Measurements from ENCODE around the gene DIABLO.

The DIABLO gene

DNA sequence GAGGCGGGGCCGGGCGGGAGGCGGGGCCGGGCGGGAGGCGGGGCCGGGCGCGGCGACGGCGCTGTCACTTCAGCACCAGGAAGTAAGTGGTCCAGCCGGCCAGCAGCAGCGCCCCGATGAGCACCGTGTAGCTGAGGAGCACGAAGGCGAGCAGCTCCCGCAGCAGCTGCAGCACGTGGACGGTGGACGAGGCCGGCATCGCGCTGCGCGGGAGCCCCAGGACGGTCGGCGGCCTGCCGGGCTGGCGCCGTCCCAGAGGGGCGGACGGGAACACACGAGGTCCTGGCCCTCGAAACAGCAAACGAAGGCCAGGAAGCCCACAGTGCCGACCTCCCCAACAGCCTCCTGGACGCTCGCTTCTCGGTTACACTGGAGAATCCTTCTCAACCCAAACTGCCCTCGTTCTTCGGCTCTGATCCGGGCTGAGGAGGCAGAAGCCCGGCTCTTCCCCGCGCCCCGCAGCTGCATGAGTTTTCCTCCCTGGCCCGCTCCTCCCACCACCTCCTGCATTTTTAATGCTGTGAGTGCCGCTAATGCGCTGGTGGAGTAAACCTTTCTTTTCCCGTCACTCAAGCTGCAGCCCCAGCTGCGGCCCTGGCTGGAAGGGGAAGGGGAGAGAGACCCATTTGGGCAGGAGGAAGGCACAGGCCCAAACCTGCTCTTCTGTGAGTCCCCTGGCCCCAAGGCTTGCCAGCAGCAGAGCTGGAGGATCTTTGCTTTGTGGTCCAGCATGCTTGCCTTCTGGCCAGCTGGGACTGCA lies 694 bp upstream of the DIABLO start:
- H3K4me1 ChIP-seq (ENCODE audit: control extremely low read depth in 1 of 4, control insufficient read depth in 4 of 4, insufficient read depth in 4 of 4, low read length in 3 of 4) = peaks cover 0 to 29% (median 21%) of the 10 kb centered on the region in 4 experiments
- no peaks in the 10 kb centered on the region for H3K9me3 ChIP-seq (ENCODE audit: control extremely low read depth in 1 of 5, control insufficient read depth in 4 of 5, insufficient read depth in 2 of 5, low read depth in 1 of 5, low read length in 4 of 5)
- no peak for DNase-seq
- peak overlapping the region in 6 of 7 experiments; percentile 23 to 78 (median 60) for H3K4me3 ChIP-seq (ENCODE audit: control insufficient read depth in 1 of 7, extremely low read depth in 1 of 7, insufficient read depth in 4 of 7, low read depth in 2 of 7, low read length in 6 of 7)
- H3K36me3 ChIP-seq (ENCODE audit: control insufficient read depth in 4 of 4, insufficient read depth in 4 of 4, low read length in 3 of 4) = peaks cover 10 to 40% (median 29%) of the 10 kb centered on the region in 4 experiments
- ChIA-PET CTCF (interaction anchor here (1.1 to 1.4 kb wide), 2 partner anchors 11 to 26 kb away, joined by 3 to 4 read pairs; no protein-coding TSS in a partner anchor), POLR2A (interaction anchor here (0.8 to 1.1 kb wide), 5 partner anchors 10 to 94 kb away, joined by 3 to 4 read pairs (median 3); partner anchors contain the start of gene VPS33A)
- no peaks in the 10 kb centered on the region for H3K27me3 ChIP-seq (replicated peaks in 2 of 5; ENCODE audit: control insufficient read depth in 4 of 5, insufficient read depth in 5 of 5, low read length in 4 of 5)
- 5% methylated on average over 54 of the region's 55 CpGs for WGBS (ENCODE audit: insufficient coverage)
- no peak overlapping the region for H3K27ac ChIP-seq (ENCODE audit: insufficient read depth in 1 of 2, low read depth in 1 of 2, low read length in 2 of 2, poor library complexity in 1 of 2, severe bottlenecking in 2 of 2)

DNA sequence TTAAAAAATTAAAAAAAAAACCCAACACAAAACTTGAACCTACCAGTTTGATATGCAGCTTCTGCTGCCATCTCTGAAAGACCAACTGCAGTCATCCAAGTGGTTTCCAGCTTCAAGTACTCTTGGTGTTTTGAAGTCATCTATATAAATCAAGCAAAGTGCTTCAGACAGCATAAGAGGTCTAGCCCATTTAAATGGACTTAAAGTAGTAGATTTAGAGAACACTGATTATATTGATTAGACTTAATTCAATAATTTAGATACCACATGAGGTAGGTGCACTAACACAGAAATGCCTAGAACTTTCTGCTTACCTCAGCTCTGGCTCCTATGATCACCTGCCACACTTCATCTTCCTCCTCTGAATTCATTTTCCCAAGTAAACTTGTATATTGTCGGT lies 9.4 kb downstream of the DIABLO start:
- no peaks in the 10 kb centered on the region for H3K4me1 ChIP-seq (ENCODE audit: control extremely low read depth in 1 of 4, control insufficient read depth in 4 of 4, insufficient read depth in 4 of 4, low read length in 3 of 4)
- no CpG with 5 or more reads among the region's 1 CpG for WGBS (ENCODE audit: insufficient coverage)
- H3K4me3 ChIP-seq (ENCODE audit: control insufficient read depth in 1 of 7, extremely low read depth in 1 of 7, insufficient read depth in 4 of 7, low read depth in 2 of 7, low read length in 6 of 7) = no peak overlapping the region
- no peaks in the 10 kb centered on the region for H3K9me3 ChIP-seq (ENCODE audit: control extremely low read depth in 1 of 5, control insufficient read depth in 4 of 5, insufficient read depth in 2 of 5, low read depth in 1 of 5, low read length in 4 of 5)
- CTCF ChIA-PET = interaction anchor here (0.8 to 1.2 kb wide), 2 partner anchors 11 to 24 kb away, joined by 3 to 4 read pairs; no protein-coding TSS in a partner anchor
- H3K27ac ChIP-seq (ENCODE audit: insufficient read depth in 1 of 2, low read depth in 1 of 2, low read length in 2 of 2, poor library complexity in 1 of 2, severe bottlenecking in 2 of 2) = no peak overlapping the region
- peaks cover 29 to 81% (median 58%) of the 10 kb centered on the region in 4 experiments for H3K36me3 ChIP-seq (ENCODE audit: control insufficient read depth in 4 of 4, insufficient read depth in 4 of 4, low read length in 3 of 4)
- no peak for DNase-seq
- H3K27me3 ChIP-seq (replicated peaks in 2 of 5; ENCODE audit: control insufficient read depth in 4 of 5, insufficient read depth in 5 of 5, low read length in 4 of 5) = no peaks in the 10 kb centered on the region
- POLR2A ChIA-PET = interaction anchor here (0.5 to 1.0 kb wide), 2 partner anchors 15 to 173 kb away, joined by 3 read pairs; no protein-coding TSS in a partner anchor

GRCh38 chr12:122215771-122216170 lies 10.1 kb downstream of the DIABLO start:
- Histone ChIP-seq H3K27me3 (replicated peaks in 2 of 5; ENCODE audit: control insufficient read depth in 4 of 5, insufficient read depth in 5 of 5, low read length in 4 of 5) (no peaks in the 10 kb centered on the region), H3K36me3 (ENCODE audit: control insufficient read depth in 4 of 4, insufficient read depth in 4 of 4, low read length in 3 of 4) (peaks cover 29 to 80% (median 59%) of the 10 kb centered on the region in 4 experiments), H3K27ac (ENCODE audit: insufficient read depth in 1 of 2, low read depth in 1 of 2, low read length in 2 of 2, poor library complexity in 1 of 2, severe bottlenecking in 2 of 2) (no peak overlapping the region), H3K4me3 (ENCODE audit: control insufficient read depth in 1 of 7, extremely low read depth in 1 of 7, insufficient read depth in 4 of 7, low read depth in 2 of 7, low read length in 6 of 7) (no peak overlapping the region), H3K9me3 (ENCODE audit: control extremely low read depth in 1 of 5, control insufficient read depth in 4 of 5, insufficient read depth in 2 of 5, low read depth in 1 of 5, low read length in 4 of 5) (no peaks in the 10 kb centered on the region), H3K4me1 (ENCODE audit: control extremely low read depth in 1 of 4, control insufficient read depth in 4 of 4, insufficient read depth in 4 of 4, low read length in 3 of 4) (no peaks in the 10 kb centered on the region)
- ChIA-PET CTCF (interaction anchor here (0.6 to 1.2 kb wide), 4 partner anchors 8 to 29 kb away, joined by 3 to 4 read pairs (median 4); no protein-coding TSS in a partner anchor), POLR2A (no interaction called here)
- no peak for DNase-seq
- 89% methylated on average over 3 of the region's 5 CpGs for WGBS (ENCODE audit: insufficient coverage)

DNA sequence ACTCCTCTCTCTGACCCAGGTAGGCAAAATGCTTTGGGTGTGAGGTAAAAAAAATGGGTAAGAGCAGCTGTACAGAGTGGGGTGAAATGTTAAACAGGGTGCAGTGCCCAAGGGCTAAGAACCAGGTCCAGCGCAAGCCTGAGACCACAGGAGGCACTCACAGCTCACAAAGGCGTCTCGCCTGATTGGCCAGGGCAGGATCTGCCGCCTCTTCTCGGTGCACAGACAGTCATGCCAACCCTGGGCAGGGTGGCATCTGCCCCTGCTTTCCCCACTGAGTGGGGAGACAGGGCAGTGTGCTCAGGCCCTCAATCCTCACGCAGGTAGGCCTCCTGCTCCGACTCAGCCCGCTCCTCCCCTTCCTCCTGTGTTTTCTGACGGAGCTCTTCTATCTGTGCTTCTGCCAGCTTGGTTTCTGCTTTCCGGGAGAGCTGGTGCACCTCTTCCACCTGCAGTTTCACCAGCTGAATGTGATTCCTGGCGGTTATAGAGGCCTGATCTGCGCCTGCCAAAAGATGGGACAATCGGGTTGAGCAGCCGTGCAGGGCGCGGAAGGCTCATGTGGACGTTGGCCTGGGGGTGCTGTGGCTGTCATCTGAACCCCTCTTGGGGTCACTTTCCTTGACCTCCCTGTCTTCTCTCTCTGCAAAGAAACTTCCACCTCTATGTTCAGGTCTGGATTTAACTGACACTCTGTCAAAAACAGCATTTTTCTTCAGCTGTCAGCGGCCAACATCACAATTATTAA lies 17.6 kb downstream of the DIABLO start:
- peaks cover 0 to 19% (median 11%) of the 10 kb centered on the region in 4 experiments for H3K4me1 ChIP-seq (ENCODE audit: control extremely low read depth in 1 of 4, control insufficient read depth in 4 of 4, insufficient read depth in 4 of 4, low read length in 3 of 4)
- peaks cover 0 to 31% (median 8%) of the 10 kb centered on the region in 5 experiments for H3K27me3 ChIP-seq (replicated peaks in 2 of 5; ENCODE audit: control insufficient read depth in 4 of 5, insufficient read depth in 5 of 5, low read length in 4 of 5)
- ChIA-PET CTCF (interaction anchor here (0.5 to 3.9 kb wide), 4 partner anchors 13 to 221 kb away, joined by 3 to 15 read pairs (median 3); no protein-coding TSS in a partner anchor), POLR2A (no interaction called here)
- peaks cover 11 to 53% (median 42%) of the 10 kb centered on the region in 4 experiments for H3K36me3 ChIP-seq (ENCODE audit: control insufficient read depth in 4 of 4, insufficient read depth in 4 of 4, low read length in 3 of 4)
- no peak for DNase-seq
- H3K4me3 ChIP-seq (ENCODE audit: control insufficient read depth in 1 of 7, extremely low read depth in 1 of 7, insufficient read depth in 4 of 7, low read depth in 2 of 7, low read length in 6 of 7) = no peak overlapping the region
- no peaks in the 10 kb centered on the region for H3K9me3 ChIP-seq (ENCODE audit: control extremely low read depth in 1 of 5, control insufficient read depth in 4 of 5, insufficient read depth in 2 of 5, low read depth in 1 of 5, low read length in 4 of 5)
- H3K27ac ChIP-seq (ENCODE audit: insufficient read depth in 1 of 2, low read depth in 1 of 2, low read length in 2 of 2, poor library complexity in 1 of 2, severe bottlenecking in 2 of 2) = no peak overlapping the region
- 95% methylated on average over 15 of the region's 18 CpGs for whole genome bisulfite sequencing (ENCODE audit: insufficient coverage)

DNA sequence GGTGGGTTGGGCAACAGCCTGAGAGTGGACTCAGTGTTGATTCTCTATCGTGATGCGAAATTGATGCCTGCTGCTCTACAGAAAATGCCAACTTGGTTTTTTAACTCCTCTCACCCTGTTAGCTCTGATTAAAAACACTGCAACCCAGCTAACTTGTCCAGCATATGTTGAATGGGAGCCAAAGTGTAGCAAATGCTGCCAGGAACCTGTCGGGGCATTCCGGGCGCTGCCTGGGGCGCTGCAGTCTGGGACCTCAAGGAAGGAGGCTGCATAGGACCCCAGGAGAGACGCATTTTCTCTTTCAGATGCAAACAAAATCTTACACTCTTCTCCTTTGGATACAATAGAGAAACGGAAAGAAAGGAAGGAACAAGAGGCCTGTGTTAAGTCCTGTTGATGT lies 18.5 kb downstream of the DIABLO start:
- no peak overlapping the region for H3K4me3 ChIP-seq (ENCODE audit: control insufficient read depth in 1 of 7, extremely low read depth in 1 of 7, insufficient read depth in 4 of 7, low read depth in 2 of 7, low read length in 6 of 7)
- no peaks in the 10 kb centered on the region for H3K9me3 ChIP-seq (ENCODE audit: control extremely low read depth in 1 of 5, control insufficient read depth in 4 of 5, insufficient read depth in 2 of 5, low read depth in 1 of 5, low read length in 4 of 5)
- peaks cover 3 to 40% (median 13%) of the 10 kb centered on the region in 5 experiments for H3K27me3 ChIP-seq (replicated peaks in 2 of 5; ENCODE audit: control insufficient read depth in 4 of 5, insufficient read depth in 5 of 5, low read length in 4 of 5)
- 100% methylated on average over 4 of the region's 8 CpGs for WGBS (ENCODE audit: insufficient coverage)
- ChIA-PET POLR2A (interaction anchor here (1.5 kb wide), 1 partner anchor 18 kb away, joined by 3 read pairs; no protein-coding TSS in a partner anchor), CTCF (interaction anchor here (1.0 kb wide), 1 partner anchor 79 kb away, joined by 3 read pairs; no protein-coding TSS in a partner anchor)
- H3K36me3 ChIP-seq (ENCODE audit: control insufficient read depth in 4 of 4, insufficient read depth in 4 of 4, low read length in 3 of 4) = peaks cover 8 to 46% (median 36%) of the 10 kb centered on the region in 4 experiments
- peaks cover 0 to 24% (median 16%) of the 10 kb centered on the region in 4 experiments for H3K4me1 ChIP-seq (ENCODE audit: control extremely low read depth in 1 of 4, control insufficient read depth in 4 of 4, insufficient read depth in 4 of 4, low read length in 3 of 4)
- DNase-seq = no peak
- H3K27ac ChIP-seq (ENCODE audit: insufficient read depth in 1 of 2, low read depth in 1 of 2, low read length in 2 of 2, poor library complexity in 1 of 2, severe bottlenecking in 2 of 2) = no peak overlapping the region

GRCh38 chr12:122206976-122207375 lies 18.9 kb downstream of the DIABLO start:
- Histone ChIP-seq H3K36me3 (ENCODE audit: control insufficient read depth in 4 of 4, insufficient read depth in 4 of 4, low read length in 3 of 4) (peaks cover 6 to 44% (median 34%) of the 10 kb centered on the region in 4 experiments), H3K4me1 (ENCODE audit: control extremely low read depth in 1 of 4, control insufficient read depth in 4 of 4, insufficient read depth in 4 of 4, low read length in 3 of 4) (peaks cover 0 to 24% (median 16%) of the 10 kb centered on the region in 4 experiments), H3K27me3 (replicated peaks in 2 of 5; ENCODE audit: control insufficient read depth in 4 of 5, insufficient read depth in 5 of 5, low read length in 4 of 5) (peaks cover 7 to 43% (median 15%) of the 10 kb centered on the region in 5 experiments), H3K9me3 (ENCODE audit: control extremely low read depth in 1 of 5, control insufficient read depth in 4 of 5, insufficient read depth in 2 of 5, low read depth in 1 of 5, low read length in 4 of 5) (no peaks in the 10 kb centered on the region), H3K27ac (ENCODE audit: insufficient read depth in 1 of 2, low read depth in 1 of 2, low read length in 2 of 2, poor library complexity in 1 of 2, severe bottlenecking in 2 of 2) (no peak overlapping the region), H3K4me3 (ENCODE audit: control insufficient read depth in 1 of 7, extremely low read depth in 1 of 7, insufficient read depth in 4 of 7, low read depth in 2 of 7, low read length in 6 of 7) (no peak overlapping the region)
- POLR2A ChIA-PET = interaction anchor here (1.5 kb wide), 1 partner anchor 18 kb away, joined by 3 read pairs; no protein-coding TSS in a partner anchor
- WGBS (ENCODE audit: insufficient coverage) = 98% methylated on average over 5 of the region's 8 CpGs
- CTCF ChIA-PET = no interaction called here
- no peak for DNase-seq
